Right lobe of liver (tissue), 6 donors: ENCODE results near the gene ERCC4. TPM values are rescaled to one million over a fixed set of nuclear protein-coding genes. Genes with fewer than 3 reads are reported as not detected.

Experiments used
- ATAC-seq, 4 donors: fragments of 200-7000 bp; cut with Tn5 transposase; one replicate each; pipeline ENCODE4 v1.9.1; 2020; ENCODE audit warnings: mild to moderate bottlenecking in 4 of 4, moderate library complexity in 4 of 4
- DNase-seq, 3 donors: peaks; one replicate each; pipeline ENCODE4 v3.0.0-alpha.2; 2020
- H3K27ac ChIP-seq, 3 donors: fragments of 200-600 bp; one replicate each; pipeline ENCODE4 v1.8.0; 2022
- H3K27me3 ChIP-seq, 2 donors: fragments of 200-600 bp; one replicate each; pipeline ENCODE4 v1.8.0; 2022
- H3K36me3 ChIP-seq, 4 donors: fragments of 200-600 bp; sonication (generic) in 1 of 4; one replicate each; pipeline versions ENCODE4 v1.5.1 to v1.8.0; 2017 to 2022; ENCODE audit warnings: control low read depth in 1 of 4
- H3K4me1 ChIP-seq, 4 donors: fragments of 200-600 bp; sonication (generic) in 1 of 4; one replicate each; pipeline versions ENCODE4 v1.5.1 to v1.8.0; 2017 to 2022; ENCODE audit warnings: control low read depth in 1 of 4
- H3K4me3 ChIP-seq, 3 donors: fragments of 200-600 bp; one replicate each; pipeline ENCODE4 v1.8.0; 2022
- H3K9me3 ChIP-seq, 4 donors: fragments of 200-600 bp; sonication (generic) in 1 of 4; one replicate each; pipeline versions ENCODE4 v1.5.1 to v1.8.0; 2017 to 2022; ENCODE audit warnings: control low read depth in 1 of 4
- CTCF ChIP-seq, 4 donors: fragments of 200-600 bp in 3 of 4; fragments of 450-650 bp in 1 of 4; IDR thresholded peaks; one replicate each; pipeline versions ENCODE4 v1.5.1 to v1.8.0; 2016 to 2022; ENCODE audit warnings: antibody characterized with exemption in 4 of 4, mild to moderate bottlenecking in 2 of 4
- POLR2A ChIP-seq: fragments of 450-650 bp; IDR thresholded peaks from one replicate; pipeline ENCODE4 v1.6.1; 2017; ENCODE audit warnings: antibody characterized with exemption, mild to moderate bottlenecking
- WGBS: methylation state at CpG from one replicate; pipeline ENCODE4 v1.1.6; 2018; ENCODE audit warnings: low coverage, low lambda C conversion rate; ENCODE audit not compliant: insufficient coverage; ENCODE audit errors: missing lambda C conversion rate; 5-methylcytosine and 5-hydroxymethylcytosine counted together
- intact Hi-C, 2 donors: fragments of 100-400 bp; cut with DNase I; formaldehyde crosslinking; loops; one replicate each; pipeline versions ENCODE4 v1.11.2 to v1.14.1; 2022
- long read RNA-seq: library from polyadenylated mRNA; unstranded; transcript quantifications from one replicate; pipeline ENCODE4 v2.0.0, GENCODE V29; 2019
- total RNA-seq, 6 experiments: library from RNA; depleted of rRNA in 2 of 6; stranded (reverse); fragments of >200 nt in 2 of 6; fragmentation: NEBNext Ultra II Directional in 3 of 6; extraction: Animal tissue kit (Norgen Biotek cat#: 25700) in 3 of 6; gene quantifications; one replicate each; pipeline versions ENCODE4 v1.1.0 to v1.2.4, GENCODE V29; 2016 to 2023
- donor health status: DM: no; HTN: yes; CAD: no.
- donor health status: DM: no; HTN: no; CAD: no.
- donor health status: DM: no; HTN: no; CAD: no.
- donor health status: DM: no; HTN: yes; CAD: no.
- donor health status: DM: no; HTN: yes; CAD: no.

ERCC4 gene
- 1 to 10 TPM; 3.4 to 7.3 (median 5.7) TPM for total RNA-seq
- long read RNA-seq, partial matches to known transcripts = 0 of 2 reads
- long read RNA-seq, other reads (novel, unspliced or antisense) = 0 of 2 reads

GRCh38 chr16:13919683-13920509 lies at the start of gene ERCC4:
Gene ERCC4 (plus strand): TSS chr16:13920154. CDS start chr16:13920166, 12 bp downstream.
- intact Hi-C loops = no loop called here

GRCh38 chr16:13873835-13874438 lies 46.0 kb upstream of the ERCC4 start:
- no peaks in the 10 kb centered on the region for H3K27me3 ChIP-seq
- H3K4me1 ChIP-seq = no peaks in the 10 kb centered on the region
- intact Hi-C loops = no loop called here
- H3K9me3 ChIP-seq = no peaks in the 10 kb centered on the region
- no peak for DNase-seq
- no peak overlapping the region for H3K27ac ChIP-seq
- no peak overlapping the region for H3K4me3 ChIP-seq
- no peak for TF ChIP-seq POLR2A
- peak; percentile 40 to 58 (median 51) for TF ChIP-seq CTCF (IDR thresholded peaks at IDR 0.05)
- 19% methylated on average over 5 of the region's 5 CpGs for WGBS
- no peaks in the 10 kb centered on the region for H3K36me3 ChIP-seq
- peak in 3 of 4 donors; percentile 35 to 66 (median 40) for ATAC-seq

More at GRCh38 chr16:13919683-13920509, at the start of gene ERCC4:
- Histone ChIP-seq H3K4me1 (peaks cover 0 to 15% (median 2%) of the 10 kb centered on the region in 4 donors), H3K4me3 (peak within 1 kb of the TSS; percentile 76 to 98 (median 88)), H3K36me3 (peaks cover 0 to 20% (median 10%) of the 10 kb centered on the region in 4 donors), H3K27ac (peak within 1 kb of the TSS; percentile 46 to 68 (median 54)), H3K27me3 (no peaks in the 10 kb centered on the region), H3K9me3 (no peaks in the 10 kb centered on the region)
- DNase-seq = peak; percentile 99 to 100 (median 99)
- TF ChIP-seq POLR2A = peak; percentile 76
- TF ChIP-seq CTCF (IDR thresholded peaks at IDR 0.05) = peak; percentile 85 to 92 (median 88)
- peak; percentile 95 to 98 (median 98) for ATAC-seq
- WGBS = 0% methylated on average over 40 of the region's 64 CpGs

GRCh38 chr16:13875614-13876284 lies 44.2 kb upstream of the ERCC4 start:
- H3K27me3 ChIP-seq = no peaks in the 10 kb centered on the region
- DNase-seq = no peak
- no peak overlapping the region for H3K27ac ChIP-seq
- intact Hi-C loops = no loop called here
- ATAC-seq = peak in 3 of 4 donors; percentile 23 to 85 (median 44)
- 47% methylated on average over 4 of the region's 5 CpGs for WGBS
- H3K4me1 ChIP-seq = no peaks in the 10 kb centered on the region
- TF ChIP-seq POLR2A (no peak), CTCF (IDR thresholded peaks at IDR 0.05) (no peak)
- no peaks in the 10 kb centered on the region for H3K36me3 ChIP-seq
- H3K4me3 ChIP-seq = no peak overlapping the region
- no peaks in the 10 kb centered on the region for H3K9me3 ChIP-seq

- H3K4me3 ChIP-seq = no peak overlapping the region
- DNase-seq (no peak), ATAC-seq (no peak)
- TF ChIP-seq POLR2A = no peak
- no peak for TF ChIP-seq CTCF (IDR thresholded peaks at IDR 0.05)
- H3K4me1 ChIP-seq = no peaks in the 10 kb centered on the region
- intact Hi-C loops = no loop called here
- no peaks in the 10 kb centered on the region for H3K36me3 ChIP-seq
- no peak overlapping the region for H3K27ac ChIP-seq
- no peaks in the 10 kb centered on the region for H3K9me3 ChIP-seq
- 62% methylated on average over 11 of the region's 11 CpGs for WGBS
- no peaks in the 10 kb centered on the region for H3K27me3 ChIP-seq
Measured at GRCh38 chr16:13883276-13883675, 36.7 kb upstream of the ERCC4 start.
